ENCODE data around the gene PRIMA1.

GRCh38 chr14:93685121-93685895 lies 103.0 kb downstream of the PRIMA1 start:
- TF ChIP-seq CTCF (IDR thresholded peaks at IDR 0.05) (no peak), RAD21 (IDR thresholded peaks at IDR 0.05; ENCODE audit: low read length) (no peak), FOXM1 (IDR thresholded peaks at IDR 0.05; ENCODE audit: low read depth) (no peak), POLR2AphosphoS5 (IDR thresholded peaks at IDR 0.05; ENCODE audit: low read depth, low read length) (no peak), REST (IDR thresholded peaks at IDR 0.05; ENCODE audit: low read depth, low read length) (no peak), TAF1 (IDR thresholded peaks at IDR 0.05; ENCODE audit: borderline replicate concordance, low read depth, low read length) (no peak), EZH2phosphoT487 (IDR thresholded peaks at IDR 0.05; ENCODE audit: borderline replicate concordance, low read depth) (no peak), EP300 (IDR thresholded peaks at IDR 0.05; ENCODE audit: borderline replicate concordance in 1 of 2, low read depth in 1 of 2, low read length in 1 of 2) (no peak)

All from SK-N-SH (cell line).